HEK293 (cell line): Measurements from ENCODE around the gene CEP57L1.

ENCODE experiments used
- CTCF ChIP-seq: fragments of 450-650 bp; formaldehyde crosslinking; IDR thresholded peaks from 2 replicates; pipeline ENCODE4 v1.5.1; 2016; ENCODE audit warnings: missing biosample characterization, missing genetic modification characterization
- MYNN ChIP-seq: fragments of 450-650 bp; formaldehyde crosslinking; IDR thresholded peaks from 2 replicates; pipeline ENCODE4 v1.5.1; 2016; ENCODE audit warnings: missing biosample characterization, missing genetic modification characterization, borderline replicate concordance
- REST ChIP-seq: fragments of 450-650 bp; formaldehyde crosslinking; IDR thresholded peaks from 2 replicates; pipeline ENCODE4 v1.5.1; 2016; ENCODE audit warnings: missing biosample characterization, missing genetic modification characterization
- YY1 ChIP-seq: fragments of 450-650 bp; formaldehyde crosslinking; IDR thresholded peaks from 2 replicates; pipeline ENCODE4 v1.5.1; 2018; ENCODE audit warnings: missing biosample characterization, missing genetic modification characterization
- ZBTB44 ChIP-seq: fragments of 450-650 bp; IDR thresholded peaks from 2 replicates; pipeline ENCODE4 v1.5.1; 2018; ENCODE audit warnings: missing biosample characterization, mild to moderate bottlenecking, missing genetic modification characterization
- ZNF112 ChIP-seq: fragments of 450-650 bp; formaldehyde crosslinking; IDR thresholded peaks from 2 replicates; pipeline ENCODE4 v1.5.0; 2017; ENCODE audit warnings: missing biosample characterization, missing genetic modification characterization
- ZNF677 ChIP-seq: fragments of 450-650 bp; IDR thresholded peaks from 2 replicates; pipeline ENCODE4 v1.5.0; 2018; ENCODE audit warnings: missing biosample characterization, mild to moderate bottlenecking, missing genetic modification characterization, moderate library complexity

GRCh38 chr6:109059153-109059552 lies 36.2 kb upstream of the CEP57L1 start:
- TF ChIP-seq ZBTB44 (tag by site-specific recombination) (no peak), CTCF (tag by site-specific recombination) (no peak), ZNF112 (tag by site-specific recombination) (no peak), YY1 (tag by site-specific recombination) (no peak), REST (0 out of 2 replicates have a peak, but pooled peaks have one; percentile 30), MYNN (tag by site-specific recombination) (no peak), ZNF677 (tag by site-specific recombination) (no peak)
